H9 (cell line): ENCODE results near the gene TRHDE. TPM values are rescaled to one million over a fixed set of nuclear protein-coding genes. Genes with fewer than 3 reads are reported as not detected.

ENCODE experiments used
- DNase-seq: peaks from one replicate; pipeline ENCODE4 v3.0.0-alpha.2; 2017
- H2AFZ ChIP-seq: one replicate; pipeline ENCODE4 v1.6.1; 2013; ENCODE audit warnings: mild to moderate bottlenecking, low read length, control low read depth, moderate library complexity
- H2AK5ac ChIP-seq: 2 replicates; pipeline ENCODE4 v1.6.1; 2013; ENCODE audit warnings: low read length, control low read depth, mixed read lengths; ENCODE audit not compliant: insufficient read length
- H2BK120ac ChIP-seq: one replicate; pipeline ENCODE4 v1.6.1; 2013; ENCODE audit warnings: low read depth, mild to moderate bottlenecking, low read length, control low read depth, inconsistent platforms; ENCODE audit not compliant: poor library complexity, severe bottlenecking
- H2BK12ac ChIP-seq: 2 replicates; pipeline ENCODE4 v1.6.1; 2013; ENCODE audit warnings: low read length, control low read depth, mixed read lengths, low read depth; ENCODE audit not compliant: insufficient read length
- H2BK15ac ChIP-seq: 2 replicates; pipeline ENCODE4 v1.6.1; 2013; ENCODE audit warnings: low read depth, low read length, control low read depth
- H2BK20ac ChIP-seq: one replicate; pipeline ENCODE4 v1.6.1; 2013; ENCODE audit warnings: low read depth, mild to moderate bottlenecking, low read length, control low read depth, inconsistent platforms; ENCODE audit not compliant: poor library complexity, severe bottlenecking
- H2BK5ac ChIP-seq: 2 replicates; pipeline ENCODE4 v1.6.1; 2013; ENCODE audit warnings: low read length, control low read depth, mixed read lengths; ENCODE audit not compliant: insufficient read length
- H3K14ac ChIP-seq: 2 replicates; pipeline ENCODE4 v1.6.1; 2013; ENCODE audit warnings: low read length, control low read depth; ENCODE audit not compliant: insufficient read depth
- H3K18ac ChIP-seq: 2 replicates; pipeline ENCODE4 v1.6.1; 2013; ENCODE audit warnings: low read depth, mild to moderate bottlenecking, mixed read lengths, low read length, control low read depth; ENCODE audit not compliant: insufficient read length
- H3K23ac ChIP-seq: 2 replicates; pipeline ENCODE4 v1.6.1; 2013; ENCODE audit warnings: low read length, control low read depth, mixed read lengths, low read depth; ENCODE audit not compliant: insufficient read length
- H3K23me2 ChIP-seq: 2 replicates; pipeline ENCODE4 v1.6.1; 2013; ENCODE audit warnings: low read depth, mild to moderate bottlenecking, mixed read lengths, low read length, control low read depth; ENCODE audit not compliant: insufficient read length, poor library complexity, severe bottlenecking
- H3K27ac ChIP-seq: 2 replicates; pipeline ENCODE4 v1.5.1; 2013; ENCODE audit warnings: low read length, control low read depth, mixed read lengths, low read depth; ENCODE audit not compliant: insufficient read length
- H3K27me3 ChIP-seq: 2 replicates; pipeline ENCODE4 v1.6.1; 2013; ENCODE audit warnings: low read length, control low read depth, inconsistent platforms; ENCODE audit not compliant: insufficient read depth
- H3K4ac ChIP-seq: 2 replicates; pipeline ENCODE4 v1.6.1; 2013; ENCODE audit warnings: low read depth, mild to moderate bottlenecking, control low read depth, inconsistent platforms, low read length, moderate library complexity
- H3K4me1 ChIP-seq: 2 replicates; pipeline ENCODE4 v1.6.1; 2013; ENCODE audit warnings: low read length, control low read depth, inconsistent platforms; ENCODE audit not compliant: insufficient read depth
- H3K4me2 ChIP-seq: 2 replicates; pipeline ENCODE4 v1.6.1; 2013; ENCODE audit warnings: low read length, control low read depth, mixed read lengths; ENCODE audit not compliant: insufficient read length, insufficient read depth
- H3K56ac ChIP-seq: 2 replicates; pipeline ENCODE4 v1.6.1; 2013; ENCODE audit warnings: low read depth, mild to moderate bottlenecking, mixed read lengths, low read length, control low read depth; ENCODE audit not compliant: insufficient read length
- H3K79me1 ChIP-seq: 2 replicates; pipeline ENCODE4 v1.6.1; 2013; ENCODE audit warnings: low read depth, mild to moderate bottlenecking, moderate library complexity, low read length, control low read depth, inconsistent platforms; ENCODE audit not compliant: insufficient read depth, poor library complexity, severe bottlenecking
- H3K79me2 ChIP-seq: 2 replicates; pipeline ENCODE4 v1.6.1; 2013; ENCODE audit warnings: low read length, control low read depth, inconsistent platforms; ENCODE audit not compliant: insufficient read depth
- H3K9ac ChIP-seq: 2 replicates; pipeline ENCODE4 v1.6.1; 2013; ENCODE audit warnings: low read length, control low read depth, mixed read lengths; ENCODE audit not compliant: insufficient read length; ENCODE audit errors: extremely low read depth
- H3K9me3 ChIP-seq: one replicate; pipeline ENCODE4 v1.6.1; 2013; ENCODE audit warnings: low read depth, low read length, inconsistent platforms; ENCODE audit not compliant: control insufficient read depth
- H3T11ph ChIP-seq: one replicate; pipeline ENCODE4 v1.6.1; 2013; ENCODE audit warnings: mild to moderate bottlenecking, low read length, control low read depth, inconsistent platforms
- H4K20me1 ChIP-seq: one replicate; pipeline ENCODE4 v1.6.1; 2013; ENCODE audit not compliant: control insufficient read depth, insufficient read length, insufficient read depth
- H4K5ac ChIP-seq: 2 replicates; pipeline ENCODE4 v1.6.1; 2013; ENCODE audit warnings: low read depth, mild to moderate bottlenecking, mixed read lengths, low read length, control low read depth; ENCODE audit not compliant: insufficient read length
- H4K8ac ChIP-seq: replicated peaks from 2 replicates; pipeline ENCODE4 v1.6.1; 2013; ENCODE audit warnings: low read length, control low read depth, mixed read lengths, low read depth; ENCODE audit not compliant: insufficient read length
- H4K91ac ChIP-seq: 2 replicates; pipeline ENCODE4 v1.6.1; 2013; ENCODE audit warnings: low read depth, mild to moderate bottlenecking, moderate library complexity, mixed read lengths, low read length, control low read depth; ENCODE audit not compliant: insufficient read length
- H3K27ac Mint-ChIP-seq, 3 experiments: 2 replicates in 2 of 3; 3 replicates in 1 of 3; pipeline ENCODE4 v1.8.0; 2020 to 2021; ENCODE audit warnings: mixed read lengths in 3 of 3, mild to moderate bottlenecking in 1 of 3, moderate library complexity in 1 of 3
- H3K27me3 Mint-ChIP-seq: 2 replicates; pipeline ENCODE4 v1.8.0; 2021; ENCODE audit warnings: low read depth, mild to moderate bottlenecking, moderate library complexity, mixed read lengths
- H3K36me3 Mint-ChIP-seq, 3 experiments: 2 replicates in 2 of 3; 3 replicates in 1 of 3; pipeline ENCODE4 v1.8.0; 2020 to 2021; ENCODE audit warnings: low read depth in 3 of 3, mixed read lengths in 3 of 3; ENCODE audit not compliant: insufficient read depth in 1 of 3
- H3K4me1 Mint-ChIP-seq, 2 experiments: 2 replicates each; pipeline ENCODE4 v1.8.0; 2020; ENCODE audit warnings: mixed read lengths in 2 of 2
- H3K4me3 Mint-ChIP-seq, 2 experiments: 2 replicates in 1 of 2; 3 replicates in 1 of 2; pipeline ENCODE4 v1.8.0; 2020 to 2021; ENCODE audit warnings: mild to moderate bottlenecking in 2 of 2, mixed read lengths in 2 of 2, moderate library complexity in 1 of 2
- H3K9me3 Mint-ChIP-seq, 2 experiments: 2 replicates in 1 of 2; 3 replicates in 1 of 2; pipeline ENCODE4 v1.8.0; 2020; ENCODE audit warnings: mild to moderate bottlenecking in 2 of 2, mixed read lengths in 2 of 2, moderate library complexity in 1 of 2
- WGBS: extraction: QIAGEN DNeasy Blood & Tissue Kit; methylation state at CpG from one replicate; pipeline ENCODE4 v1.1.7; 2013; ENCODE audit warnings: missing lambda C conversion rate, low lambda C conversion rate, mixed read lengths; ENCODE audit not compliant: insufficient read length; ENCODE audit errors: extremely low coverage; 5-methylcytosine and 5-hydroxymethylcytosine counted together
- total RNA-seq: library from RNA; stranded (reverse); gene quantifications from 2 replicates; pipeline ENCODE4 v1.2.1, GENCODE V29; 2021
- TF ChIP-seq, protein P1 (sequence below): fragments of 200-600 bp; sonication (generic); conservative IDR thresholded peaks from 3 replicates; pipeline ENCODE4 v1.8.0; 2021; ENCODE audit warnings: antibody characterized with exemption, mild to moderate bottlenecking

The TRHDE gene
- total RNA-seq, 1 experiment from 2014 or later, result 1.0 TPM

- Histone ChIP-seq H3K4me2 (no peak overlapping the region), H3K4ac (no peak overlapping the region), H2BK20ac (no peak overlapping the region), H3K27me3 (no peaks in the 10 kb centered on the region), H3K18ac (no peak overlapping the region), H3K27ac (no peak overlapping the region), H2AK5ac (no peak overlapping the region), H3K9ac (no peak overlapping the region), H3T11ph (no peak overlapping the region), H3K23me2 (no peaks in the 10 kb centered on the region), H2BK120ac (no peak overlapping the region), H3K14ac (no peak overlapping the region), H2BK5ac (no peak overlapping the region), H2AFZ (no peak overlapping the region), H4K20me1 (no peaks in the 10 kb centered on the region), H3K4me1 (no peaks in the 10 kb centered on the region), H3K23ac (no peak overlapping the region), H4K8ac (no peak overlapping the region), H3K9me3 (no peaks in the 10 kb centered on the region), H3K79me2 (no peaks in the 10 kb centered on the region), H4K91ac (no peak overlapping the region), H2BK15ac (no peak overlapping the region), H3K79me1 (no peaks in the 10 kb centered on the region), H2BK12ac (no peak overlapping the region), H4K5ac (no peak overlapping the region), H3K56ac (no peak overlapping the region)
- H3K4me3 Mint-ChIP-seq, result no peak overlapping the region
- H3K36me3 Mint-ChIP-seq, result no peaks in the 10 kb centered on the region; a peak in 1 of 7 replicates
- TF ChIP-seq, protein P1, sequence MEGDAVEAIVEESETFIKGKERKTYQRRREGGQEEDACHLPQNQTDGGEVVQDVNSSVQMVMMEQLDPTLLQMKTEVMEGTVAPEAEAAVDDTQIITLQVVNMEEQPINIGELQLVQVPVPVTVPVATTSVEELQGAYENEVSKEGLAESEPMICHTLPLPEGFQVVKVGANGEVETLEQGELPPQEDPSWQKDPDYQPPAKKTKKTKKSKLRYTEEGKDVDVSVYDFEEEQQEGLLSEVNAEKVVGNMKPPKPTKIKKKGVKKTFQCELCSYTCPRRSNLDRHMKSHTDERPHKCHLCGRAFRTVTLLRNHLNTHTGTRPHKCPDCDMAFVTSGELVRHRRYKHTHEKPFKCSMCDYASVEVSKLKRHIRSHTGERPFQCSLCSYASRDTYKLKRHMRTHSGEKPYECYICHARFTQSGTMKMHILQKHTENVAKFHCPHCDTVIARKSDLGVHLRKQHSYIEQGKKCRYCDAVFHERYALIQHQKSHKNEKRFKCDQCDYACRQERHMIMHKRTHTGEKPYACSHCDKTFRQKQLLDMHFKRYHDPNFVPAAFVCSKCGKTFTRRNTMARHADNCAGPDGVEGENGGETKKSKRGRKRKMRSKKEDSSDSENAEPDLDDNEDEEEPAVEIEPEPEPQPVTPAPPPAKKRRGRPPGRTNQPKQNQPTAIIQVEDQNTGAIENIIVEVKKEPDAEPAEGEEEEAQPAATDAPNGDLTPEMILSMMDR, result no peak
- 0 out of 5 replicates have a peak, but pooled peaks cover 0 to 2% of the 10 kb centered on the region in 2 experiments for H3K9me3 Mint-ChIP-seq
- DNase-seq, result no peak
- WGBS, result no CpG with 5 or more reads among the region's 5 CpGs
- H3K27me3 Mint-ChIP-seq, result no peaks in the 10 kb centered on the region
- peaks cover 0 to 4% of the 10 kb centered on the region in 2 experiments; a peak in 1 of 4 replicates for H3K4me1 Mint-ChIP-seq
- H3K27ac Mint-ChIP-seq, result no peak overlapping the region
Measured at GRCh38 chr12:72311946-72312345, 39.8 kb downstream of the TRHDE start.
